Dendritic cell treated with granulocyte-macrophage colony-stimulating factor and Interleukin-4, amounts not matched to agents 40 ng/mL and 50 ng/mL, for 4 days (primary cell): ENCODE results near the gene PTPRS.

Experiments used
- H3K27ac Mint-ChIP-seq: one replicate; pipeline ENCODE4 v1.8.0; 2022; ENCODE audit warnings: mild to moderate bottlenecking, mixed read lengths
- H3K27me3 Mint-ChIP-seq: one replicate; pipeline ENCODE4 v1.8.0; 2022; ENCODE audit warnings: mild to moderate bottlenecking, mixed read lengths
- H3K36me3 Mint-ChIP-seq: one replicate; pipeline ENCODE4 v1.8.0; 2022; ENCODE audit warnings: low read depth, mixed read lengths
- H3K4me1 Mint-ChIP-seq: one replicate; pipeline ENCODE4 v1.8.0; 2022; ENCODE audit warnings: low read depth, mixed read lengths
- H3K4me3 Mint-ChIP-seq: one replicate; pipeline ENCODE4 v1.8.0; 2022; ENCODE audit warnings: mild to moderate bottlenecking, moderate library complexity, mixed read lengths
- H3K9me3 Mint-ChIP-seq: one replicate; pipeline ENCODE4 v1.8.0; 2022; ENCODE audit warnings: mixed read lengths
- intact Hi-C: fragments of 100-400 bp; cut with micrococcal nuclease; formaldehyde crosslinking; loops from one replicate; pipeline ENCODE4 v1.15.0; 2022

PTPRS gene

DNA sequence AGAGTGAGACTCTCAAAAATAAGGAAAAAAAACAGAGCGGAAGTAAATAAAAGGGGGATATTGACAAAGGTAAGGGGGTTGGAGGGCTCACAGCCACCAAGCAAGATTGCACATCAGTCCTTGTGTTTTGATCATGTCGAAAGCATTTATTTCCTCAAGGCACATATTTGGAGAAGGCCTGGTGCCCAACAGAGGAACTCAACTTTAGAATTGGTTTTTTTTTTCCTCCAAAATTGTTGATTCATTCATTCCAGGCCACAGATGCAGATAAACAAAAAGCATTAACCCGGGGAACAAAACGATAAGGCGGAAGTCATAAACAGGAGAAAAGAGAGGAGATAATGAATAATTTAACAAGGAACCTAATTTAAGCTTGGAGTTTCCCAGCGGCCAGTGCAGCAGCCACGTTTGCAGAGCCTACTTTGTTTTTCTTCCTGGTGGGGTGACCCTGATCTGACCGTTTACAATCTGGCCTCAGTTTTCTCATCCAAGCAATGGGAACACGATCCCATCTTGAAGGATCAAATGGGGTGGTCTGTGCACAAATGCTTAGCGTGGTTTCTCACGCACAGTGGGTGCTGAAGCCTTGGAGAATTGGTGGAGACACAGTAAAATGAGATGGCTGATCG is 2.1 kb upstream of the PTPRS start:
- no peaks in the 10 kb centered on the region for H3K9me3 Mint-ChIP-seq
- H3K36me3 Mint-ChIP-seq = no peaks in the 10 kb centered on the region
- H3K27me3 Mint-ChIP-seq = peaks cover 58% of the 10 kb centered on the region
- no peak overlapping the region for H3K4me3 Mint-ChIP-seq
- intact Hi-C loops = no loop called here
- peaks cover 13% of the 10 kb centered on the region for H3K4me1 Mint-ChIP-seq
- H3K27ac Mint-ChIP-seq = no peak overlapping the region

DNA sequence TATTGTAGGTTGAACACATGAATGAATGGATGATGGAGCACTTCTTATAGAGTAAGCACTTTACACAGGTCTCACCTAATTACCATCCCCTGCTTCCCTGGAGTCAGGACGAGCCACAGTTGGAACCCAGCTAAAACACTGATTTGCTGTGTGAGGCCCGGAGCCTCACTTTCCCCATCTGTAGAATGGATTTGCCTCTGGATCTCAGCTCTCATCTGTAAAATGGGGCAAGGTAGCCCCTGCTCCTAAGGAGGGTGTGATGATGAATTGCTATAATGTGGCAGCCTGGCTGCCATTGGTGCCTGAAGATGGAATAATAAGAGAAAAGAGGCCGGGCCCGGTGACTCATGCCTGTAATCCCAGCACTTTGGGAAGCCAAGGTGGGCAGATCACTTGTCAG is 1.4 kb upstream of the PTPRS start:
- Mint-ChIP-seq H3K4me1 (peaks cover 13% of the 10 kb centered on the region), H3K27me3 (peaks cover 65% of the 10 kb centered on the region), H3K9me3 (no peaks in the 10 kb centered on the region), H3K36me3 (no peaks in the 10 kb centered on the region), H3K4me3 (no peak overlapping the region), H3K27ac (no peak overlapping the region)
- intact Hi-C loops = no loop called here

DNA sequence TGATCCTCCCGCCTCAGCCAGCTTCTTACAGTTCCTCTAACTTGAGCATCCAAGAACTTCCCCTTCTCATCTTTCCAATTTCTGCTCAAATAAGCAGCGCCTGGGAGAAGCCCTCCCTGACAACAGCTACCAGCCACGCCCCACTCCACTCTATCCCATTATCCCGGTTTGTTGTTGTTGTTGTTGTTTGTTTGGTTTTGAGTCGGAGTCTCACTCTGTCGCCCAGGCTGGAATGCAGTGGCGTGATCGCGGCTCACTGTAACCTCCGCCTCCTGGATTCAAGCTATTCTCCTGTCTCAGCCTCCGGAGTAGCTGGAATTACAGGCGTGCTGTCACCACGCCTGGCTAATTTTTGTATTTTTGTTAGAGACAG is 822 bp upstream of the PTPRS start:
- Mint-ChIP-seq H3K27ac (no peak overlapping the region), H3K4me1 (peaks cover 13% of the 10 kb centered on the region), H3K36me3 (no peaks in the 10 kb centered on the region), H3K27me3 (peaks cover 69% of the 10 kb centered on the region), H3K9me3 (no peaks in the 10 kb centered on the region), H3K4me3 (peak overlapping the region; percentile 52)
- intact Hi-C loops = no loop called here

DNA sequence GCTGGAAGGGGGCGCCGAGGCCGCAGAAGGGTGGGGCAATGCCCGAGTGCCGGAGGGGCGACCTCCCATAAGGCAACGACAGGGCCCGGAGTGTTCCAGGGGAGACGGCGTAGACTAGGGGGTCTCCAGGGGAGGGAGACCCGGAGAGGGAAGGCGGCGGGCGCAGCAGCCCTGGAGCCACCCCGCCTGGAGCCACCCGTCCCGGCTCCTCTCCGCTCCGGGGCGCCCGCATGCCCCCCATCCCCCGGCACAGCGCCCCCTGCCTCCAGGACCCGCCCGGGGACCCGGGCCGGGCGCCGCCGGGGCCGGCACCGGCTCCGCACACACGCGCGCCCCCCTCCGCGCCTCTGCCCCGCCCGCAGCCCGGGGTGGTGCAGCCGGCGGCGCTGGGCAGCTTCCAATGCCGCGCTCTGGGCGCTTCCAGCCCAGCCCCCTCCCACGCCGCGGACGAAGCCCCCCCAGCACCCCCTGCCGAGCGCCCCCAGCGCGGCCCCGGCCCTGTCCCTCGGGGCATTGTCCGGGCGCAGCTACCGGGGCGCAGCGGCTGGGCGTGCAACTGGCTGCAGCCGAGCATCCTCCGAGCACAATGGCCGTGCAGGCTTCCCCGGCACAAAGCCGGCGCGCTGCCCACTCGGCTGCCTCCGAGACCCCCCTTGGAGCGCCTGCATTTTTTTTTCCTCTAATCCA is 519 bp downstream of the PTPRS start:
- intact Hi-C loops = no loop called here
- H3K9me3 Mint-ChIP-seq = no peaks in the 10 kb centered on the region
- peak overlapping the region; percentile 70 for H3K4me3 Mint-ChIP-seq

DNA sequence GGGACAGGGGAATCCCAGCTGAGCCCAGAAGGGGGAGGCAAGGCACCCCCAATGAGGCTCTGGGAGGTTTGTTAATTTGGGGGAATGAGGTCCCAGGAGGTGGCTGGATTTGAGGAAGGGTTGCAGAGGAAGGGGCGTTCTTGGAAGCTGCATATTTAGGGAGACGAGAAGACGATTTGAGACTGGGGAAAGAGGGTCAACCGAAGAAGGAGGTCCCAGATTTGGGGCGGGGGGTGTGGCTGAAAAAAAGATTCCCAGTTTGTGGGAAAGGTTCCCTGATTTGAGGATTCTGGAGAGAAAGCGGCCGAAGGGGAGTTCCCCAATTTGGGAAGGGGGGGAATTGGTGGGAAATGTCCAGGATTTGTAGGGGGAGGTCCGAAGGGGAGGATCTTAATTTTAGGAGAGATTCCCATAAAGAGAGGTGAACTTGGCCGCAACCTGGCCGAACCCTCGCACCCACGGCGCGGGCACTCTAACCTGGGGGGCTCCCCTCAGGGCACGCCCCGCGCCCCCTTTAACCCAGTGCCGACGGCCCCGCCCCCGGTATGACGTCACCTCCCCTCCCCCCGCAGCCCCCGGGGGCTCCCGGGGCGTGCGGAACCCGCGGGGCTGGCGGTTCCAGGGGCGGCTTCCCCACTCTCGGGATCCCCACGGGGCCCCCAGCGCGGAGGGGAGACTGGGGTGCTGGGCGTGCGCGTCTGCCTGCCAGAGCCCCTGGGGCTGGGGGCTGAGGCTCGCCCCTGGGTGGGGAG is 1.2 kb downstream of the PTPRS start:
- Mint-ChIP-seq H3K9me3 (no peaks in the 10 kb centered on the region), H3K27me3 (peaks cover 78% of the 10 kb centered on the region), H3K4me3 (peak overlapping the region; percentile 21), H3K4me1 (peaks cover 13% of the 10 kb centered on the region), H3K36me3 (no peaks in the 10 kb centered on the region), H3K27ac (no peak overlapping the region)
- intact Hi-C loops = no loop called here

More for the DNA sequence above, 519 bp downstream of the PTPRS start:
- Mint-ChIP-seq H3K27ac (no peak overlapping the region), H3K27me3 (peaks cover 74% of the 10 kb centered on the region), H3K4me1 (peaks cover 13% of the 10 kb centered on the region), H3K36me3 (no peaks in the 10 kb centered on the region)

DNA sequence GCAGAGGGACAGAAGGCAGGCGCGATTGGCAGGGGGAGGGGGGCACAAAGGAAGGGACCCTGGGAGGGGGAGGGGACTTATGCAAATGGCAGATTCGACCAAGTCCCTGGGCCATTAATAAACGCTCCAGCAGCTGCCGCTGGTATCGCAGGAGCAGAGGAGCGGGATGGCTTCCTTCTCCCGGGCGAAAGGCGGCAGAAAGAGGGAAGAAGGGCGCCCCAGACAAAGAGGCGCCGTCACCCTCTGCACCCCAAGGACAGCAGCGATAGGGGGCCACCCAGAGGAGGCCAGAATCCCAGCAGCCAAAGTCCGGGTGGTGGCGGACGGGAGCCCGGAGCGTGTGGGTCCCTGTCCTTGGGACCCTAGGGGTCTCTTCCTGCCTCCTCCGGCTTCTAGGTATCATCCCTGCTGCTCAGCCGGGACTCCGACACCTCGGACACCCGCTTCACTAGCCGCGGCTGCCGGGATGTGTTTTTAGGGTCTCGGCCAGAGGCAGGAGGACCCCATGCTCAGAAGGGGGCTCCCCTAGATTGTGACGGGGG is 1.9 kb downstream of the PTPRS start:
- intact Hi-C loops = no loop called here
- Mint-ChIP-seq H3K27me3 (peaks cover 82% of the 10 kb centered on the region), H3K4me3 (no peak overlapping the region), H3K36me3 (no peaks in the 10 kb centered on the region), H3K27ac (no peak overlapping the region), H3K9me3 (no peaks in the 10 kb centered on the region), H3K4me1 (peaks cover 13% of the 10 kb centered on the region)

DNA sequence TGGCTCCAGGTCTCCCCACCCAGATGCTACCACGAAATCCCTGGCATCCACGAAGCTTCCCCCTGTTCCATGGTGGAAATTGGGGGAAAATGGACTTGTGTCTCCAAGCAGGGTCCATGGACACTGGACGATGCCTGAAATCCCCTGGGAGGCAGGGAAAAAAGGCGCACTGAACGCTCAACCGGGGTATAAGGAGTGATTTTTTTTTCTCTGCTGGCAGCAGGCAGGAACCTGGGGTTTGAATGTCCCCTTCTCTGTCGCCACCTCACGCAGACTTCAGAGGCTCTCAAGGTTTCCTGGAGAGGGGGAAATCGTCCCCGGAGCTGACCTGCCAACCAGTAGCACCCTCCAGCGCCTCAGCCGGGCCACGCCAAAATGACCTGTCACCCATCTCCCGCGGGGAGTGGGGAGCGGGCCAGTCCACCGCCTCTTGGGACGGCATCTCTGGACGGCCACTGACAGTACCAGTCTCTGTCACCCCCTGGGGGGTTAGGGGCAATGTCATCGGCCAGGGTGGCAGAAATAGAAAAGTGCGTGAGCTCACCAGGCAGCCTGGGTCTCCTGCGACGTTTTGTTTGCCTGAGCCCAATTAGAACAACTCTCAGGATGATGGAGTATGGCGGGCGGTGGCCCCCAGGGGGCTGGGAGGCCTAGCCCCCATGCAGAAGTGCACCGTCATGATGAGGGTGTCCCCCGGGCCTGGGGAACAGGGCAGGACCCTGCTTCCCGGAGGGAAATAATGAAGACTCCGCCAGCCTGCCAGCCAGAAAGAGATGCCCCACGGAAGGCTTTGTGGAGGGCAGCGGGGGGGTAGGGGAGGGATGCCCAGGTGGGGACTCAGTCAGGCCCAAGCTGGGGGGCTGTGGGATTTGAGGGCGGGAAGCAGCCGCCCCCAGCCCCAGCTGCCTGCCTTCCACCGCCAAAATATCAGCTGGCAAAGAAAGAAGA is 2.6 kb downstream of the PTPRS start:
- Mint-ChIP-seq H3K27me3 (peaks cover 83% of the 10 kb centered on the region), H3K4me3 (no peak overlapping the region), H3K4me1 (peaks cover 13% of the 10 kb centered on the region), H3K27ac (no peak overlapping the region), H3K9me3 (no peaks in the 10 kb centered on the region), H3K36me3 (no peaks in the 10 kb centered on the region)
- intact Hi-C loops = no loop called here

DNA sequence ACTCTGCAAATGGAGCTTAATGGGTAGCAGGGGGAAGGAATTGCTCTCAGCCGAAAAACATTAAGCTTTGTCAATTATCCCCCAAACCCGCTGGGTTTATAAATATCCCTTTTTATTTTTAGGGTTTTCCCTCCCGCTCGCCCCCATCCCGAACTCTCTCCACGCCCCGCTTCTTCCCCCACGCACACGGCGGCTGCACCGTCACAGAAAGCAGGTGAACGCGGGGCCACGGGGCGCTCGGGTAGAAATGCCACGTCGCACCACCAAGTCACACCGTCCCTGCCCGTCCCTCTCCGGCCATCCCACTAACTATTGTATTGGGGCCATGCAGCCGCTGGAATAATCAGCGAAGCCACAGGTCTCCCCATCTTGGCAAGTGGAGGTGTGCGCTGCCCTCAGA is 3.5 kb downstream of the PTPRS start:
- Mint-ChIP-seq H3K27ac (no peak overlapping the region), H3K4me3 (no peak overlapping the region), H3K36me3 (no peaks in the 10 kb centered on the region)

DNA sequence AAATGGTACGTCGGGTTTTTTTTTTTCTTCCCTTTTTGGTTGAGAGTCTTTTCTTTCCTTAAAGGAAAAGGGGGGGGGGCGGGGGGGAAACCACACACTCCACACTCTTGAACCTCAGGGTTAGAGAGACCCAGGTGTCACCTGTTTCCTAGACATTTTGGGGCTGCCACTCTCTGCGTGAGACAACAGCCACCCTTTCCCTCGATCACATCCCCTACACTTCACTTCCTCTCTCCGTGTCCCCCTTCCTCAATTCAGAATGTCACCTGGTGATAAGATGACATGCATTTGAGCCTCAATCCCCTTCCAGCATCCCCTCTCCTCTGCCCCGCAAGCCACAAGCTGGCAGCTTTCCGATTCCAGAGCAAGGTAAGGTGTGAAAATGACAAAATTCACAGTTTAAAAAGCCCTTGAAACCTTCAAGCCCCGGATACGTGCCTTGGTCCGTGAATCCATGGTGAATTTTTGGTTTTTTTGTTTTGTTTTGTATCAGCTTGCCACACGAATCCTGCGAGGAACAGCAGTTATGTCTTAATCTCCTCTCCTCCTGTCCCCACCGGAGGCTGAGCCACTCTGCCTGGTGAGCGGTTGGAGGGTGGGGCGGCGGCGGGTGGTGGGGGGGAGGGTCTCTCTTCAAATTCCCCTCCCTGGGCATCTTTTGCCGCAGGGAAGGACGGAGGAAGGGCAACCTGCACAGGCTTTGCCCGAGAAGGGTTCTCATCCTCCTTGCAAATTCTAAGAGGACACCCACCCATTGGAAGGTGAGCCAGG is 4.2 kb downstream of the PTPRS start:
- Mint-ChIP-seq H3K27ac (no peak overlapping the region), H3K27me3 (peaks cover 68% of the 10 kb centered on the region), H3K4me1 (peaks cover 11% of the 10 kb centered on the region), H3K36me3 (no peaks in the 10 kb centered on the region), H3K9me3 (no peaks in the 10 kb centered on the region), H3K4me3 (no peak overlapping the region)
- intact Hi-C loops = no loop called here

More for the DNA sequence above, 3.5 kb downstream of the PTPRS start:
- H3K27me3 Mint-ChIP-seq = peaks cover 75% of the 10 kb centered on the region
- peaks cover 13% of the 10 kb centered on the region for H3K4me1 Mint-ChIP-seq
- intact Hi-C loops = no loop called here
- no peaks in the 10 kb centered on the region for H3K9me3 Mint-ChIP-seq

DNA sequence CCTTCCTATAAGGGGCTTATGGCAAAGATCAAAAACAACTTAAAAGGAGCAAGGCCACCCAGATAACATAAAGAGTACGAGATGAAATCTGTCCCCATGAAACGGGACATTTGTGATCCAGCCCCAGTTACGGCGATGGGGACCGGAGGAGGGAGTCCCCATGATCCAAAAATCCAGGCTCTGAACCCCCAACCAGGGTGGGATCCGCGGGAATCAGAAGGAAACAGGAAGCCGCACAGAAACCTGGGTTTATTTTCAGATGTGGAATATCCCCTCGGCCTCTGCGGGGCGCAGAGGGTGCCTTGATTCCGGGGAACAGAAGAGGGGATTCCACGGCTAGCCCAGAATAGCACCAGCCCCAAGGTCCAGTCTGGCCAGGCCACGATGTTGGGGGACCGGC is 5.0 kb downstream of the PTPRS start:
- H3K4me1 Mint-ChIP-seq = peaks cover 6% of the 10 kb centered on the region
- H3K27me3 Mint-ChIP-seq = peaks cover 62% of the 10 kb centered on the region
- no peak overlapping the region for H3K27ac Mint-ChIP-seq
- H3K9me3 Mint-ChIP-seq = no peaks in the 10 kb centered on the region
- no peaks in the 10 kb centered on the region for H3K36me3 Mint-ChIP-seq
- H3K4me3 Mint-ChIP-seq = no peak overlapping the region
- intact Hi-C loops = no loop called here

DNA sequence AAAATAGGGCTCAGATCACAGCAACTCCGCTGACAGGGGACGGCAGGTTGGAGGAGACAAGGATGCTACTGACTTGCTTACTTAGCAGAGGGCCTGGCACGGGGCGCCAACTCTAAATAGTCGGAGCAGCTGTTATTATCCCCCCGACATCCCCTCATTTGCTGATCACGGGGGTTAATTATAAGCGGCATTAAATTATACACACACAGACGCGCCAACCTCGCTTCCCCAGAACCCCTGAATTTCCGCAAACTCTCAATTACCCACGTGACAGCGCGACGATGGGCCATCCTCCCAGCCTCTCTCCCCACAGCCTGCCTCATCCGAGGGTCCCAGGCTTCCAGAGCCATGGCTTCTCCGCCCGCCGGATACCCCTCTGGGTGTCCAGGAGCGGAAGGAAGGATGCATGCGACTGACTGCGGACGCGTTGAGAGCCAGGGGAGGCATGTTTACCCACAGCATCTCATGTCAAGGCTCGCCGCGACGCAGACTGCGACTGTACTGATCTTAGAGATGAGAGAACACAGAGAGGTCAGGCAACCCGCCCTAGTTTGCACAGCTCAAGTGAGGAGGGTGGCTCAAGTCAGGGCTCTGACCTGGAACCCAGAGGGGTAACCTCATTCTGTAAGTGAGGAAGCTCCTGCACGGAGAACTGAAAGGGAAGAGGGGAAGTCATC is 5.7 kb downstream of the PTPRS start:
- Mint-ChIP-seq H3K27ac (no peak overlapping the region), H3K27me3 (peaks cover 59% of the 10 kb centered on the region), H3K9me3 (no peaks in the 10 kb centered on the region), H3K4me3 (no peak overlapping the region), H3K36me3 (no peaks in the 10 kb centered on the region), H3K4me1 (peaks cover 6% of the 10 kb centered on the region)
- intact Hi-C loops = no loop called here

DNA sequence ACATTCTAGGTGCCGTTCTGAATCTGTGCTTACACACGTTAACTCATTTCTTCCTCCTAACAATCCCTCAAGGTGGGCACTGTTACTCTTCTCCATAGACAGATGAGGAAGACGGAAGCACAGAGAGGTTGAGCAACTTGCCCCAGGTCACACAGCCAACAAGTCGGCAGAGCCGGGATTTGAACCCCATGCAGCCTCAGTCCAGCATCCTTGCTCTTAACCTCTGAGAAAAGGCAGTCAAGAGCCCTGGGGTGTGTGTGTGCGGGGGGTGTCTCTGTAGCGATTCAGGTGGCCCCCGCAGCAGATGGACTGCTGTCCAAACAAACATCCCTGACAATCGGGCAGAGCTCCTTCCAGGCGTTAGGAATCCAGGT is 6.3 kb downstream of the PTPRS start:
- Mint-ChIP-seq H3K27ac (no peak overlapping the region), H3K9me3 (no peaks in the 10 kb centered on the region), H3K27me3 (peaks cover 57% of the 10 kb centered on the region), H3K4me1 (peaks cover 6% of the 10 kb centered on the region), H3K36me3 (no peaks in the 10 kb centered on the region), H3K4me3 (no peak overlapping the region)
- intact Hi-C loops = no loop called here
